K562 (cell line): ENCODE data around the gene ACOT7. TPM values are rescaled to one million over a fixed set of nuclear protein-coding genes. Genes with fewer than 3 reads are reported as not detected.

Source experiments
- BACH1 ChIP-seq: fragments of 200-800 bp; sonication (Bioruptor generic); IDR thresholded peaks from 2 replicates; pipeline ENCODE4 v1.6.1; 2016; ENCODE audit warnings: missing genetic modification characterization, missing compliant biosample characterization
- BMI1 ChIP-seq: fragments of 150-350 bp; IDR thresholded peaks from 2 replicates; pipeline ENCODE4 v1.6.1; 2014; ENCODE audit warnings: low read length
- CC2D1A ChIP-seq: fragments of 450-650 bp; IDR thresholded peaks from 2 replicates; pipeline ENCODE4 v1.6.1; 2017; ENCODE audit warnings: mild to moderate bottlenecking
- CCAR2 ChIP-seq: fragments of 200-400 bp; formaldehyde crosslinking; IDR thresholded peaks from 2 replicates; pipeline ENCODE4 v1.6.1; 2017; ENCODE audit warnings: mild to moderate bottlenecking, low read depth, low read length
- CHD2 ChIP-seq: IDR thresholded peaks from 2 replicates; pipeline ENCODE4 v1.6.1; 2011; ENCODE audit warnings: low read depth, low read length
- CREB1 ChIP-seq, 2 experiments: sonication (generic) in 1 of 2; formaldehyde crosslinking in 1 of 2; IDR thresholded peaks; 2 replicates each; pipeline versions ENCODE4 v1.6.1 to v1.8.0; 2012 to 2022; ENCODE audit warnings: inconsistent platforms in 1 of 2, mild to moderate bottlenecking in 1 of 2, missing genetic modification reagents in 1 of 2, moderate library complexity in 1 of 2
- ZBTB17 ChIP-seq: fragments of 450-650 bp; formaldehyde crosslinking; IDR thresholded peaks from 2 replicates; pipeline ENCODE4 v1.4.0; 2020; ENCODE audit warnings: mild to moderate bottlenecking
- ZNF133 ChIP-seq: fragments of 250-450 bp; sonication (Bioruptor Pico); IDR thresholded peaks from 2 replicates; pipeline ENCODE4 v1.4.0; 2020; ENCODE audit warnings: mild to moderate bottlenecking
- ZNF197 ChIP-seq: fragments of 200-800 bp; sonication (Bioruptor generic); IDR thresholded peaks from 2 replicates; pipeline ENCODE4 v1.6.1; 2016; ENCODE audit warnings: low read depth, missing genetic modification characterization, missing compliant biosample characterization
- ZNF217 ChIP-seq: sonication (generic); formaldehyde crosslinking; IDR thresholded peaks from 2 replicates; pipeline ENCODE4 v1.8.0; 2022; ENCODE audit warnings: mild to moderate bottlenecking, missing genetic modification reagents
- ZNF551 ChIP-seq: fragments of 250-450 bp; sonication (Bioruptor Pico); IDR thresholded peaks from 2 replicates; pipeline ENCODE4 v1.5.0; 2021; ENCODE audit warnings: mild to moderate bottlenecking, moderate library complexity
- ZNF79 ChIP-seq: fragments of 250-450 bp; sonication (Bioruptor Pico); IDR thresholded peaks from 2 replicates; pipeline ENCODE4 v1.4.0; 2020; ENCODE audit warnings: low read depth, mild to moderate bottlenecking, moderate library complexity
- polyA plus RNA-seq, 8 experiments: library from polyadenylated mRNA; depleted of rRNA in 4 of 8; stranded (reverse) in 5 of 8; unstranded in 3 of 8; fragments of >200 nt; fragmentation: Nextera tagmentation in 2 of 8; fragmentation: Illumina TruSeq in 1 of 8; extraction: Ambion mirVana in 2 of 8; extraction: Trizol in 1 of 8; gene quantifications; 2 replicates each; pipeline versions ENCODE4 v1.2.1 to v1.2.3, GENCODE V29; 2011 to 2014; ENCODE audit warnings: inconsistent platforms in 1 of 8, missing spikeins in 1 of 8
- total RNA-seq, 7 experiments: library from RNA; depleted of rRNA in 6 of 7; stranded (reverse); fragments of >200 nt in 6 of 7; fragmentation: Illumina TruSeq in 2 of 7; extraction: Trizol in 2 of 7; gene quantifications; 2 replicates each; pipeline versions ENCODE4 v1.2.1 to v1.2.3, GENCODE V29; 2011 to 2021; ENCODE audit warnings: low replicate concordance in 1 of 7
- TF ChIP-seq, protein P1 (sequence below): sonication (generic); formaldehyde crosslinking; IDR thresholded peaks from 2 replicates; pipeline ENCODE4 v1.4.0; 2020; ENCODE audit warnings: mild to moderate bottlenecking, missing genetic modification reagents
- TF ChIP-seq, protein P2 (sequence below): fragments of 450-650 bp; IDR thresholded peaks from 2 replicates; pipeline ENCODE4 v1.7.0; 2016; ENCODE audit warnings: borderline replicate concordance
- TF ChIP-seq, protein P3 (sequence below): sonication (generic); formaldehyde crosslinking; IDR thresholded peaks from 2 replicates; pipeline ENCODE4 v1.8.0; 2022; ENCODE audit warnings: missing genetic modification reagents, mild to moderate bottlenecking, moderate library complexity, borderline replicate concordance
- TF ChIP-seq, protein P4 (sequence below): fragments of 250-450 bp; sonication (Bioruptor Pico); IDR thresholded peaks from 2 replicates; pipeline ENCODE4 v1.9.0; 2021; ENCODE audit warnings: mild to moderate bottlenecking, inconsistent platforms
- TF ChIP-seq, protein P5 (sequence below): sonication (generic); formaldehyde crosslinking; IDR thresholded peaks from 2 replicates; pipeline ENCODE4 v1.8.0; 2022; ENCODE audit warnings: missing genetic modification reagents, mild to moderate bottlenecking, borderline replicate concordance
- TF ChIP-seq, protein P6 (sequence below): fragments of 250-450 bp; sonication (Bioruptor Pico); IDR thresholded peaks from 2 replicates; pipeline ENCODE4 v1.4.0; 2020

The ACOT7 gene
- total and polyA plus RNA-seq, 9 of the 15 experiments (the other 6 are each of a cell fraction or from before 2014, with no cell fraction given): 7.0 to 92.6 (median 37.2) TPM

DNA sequence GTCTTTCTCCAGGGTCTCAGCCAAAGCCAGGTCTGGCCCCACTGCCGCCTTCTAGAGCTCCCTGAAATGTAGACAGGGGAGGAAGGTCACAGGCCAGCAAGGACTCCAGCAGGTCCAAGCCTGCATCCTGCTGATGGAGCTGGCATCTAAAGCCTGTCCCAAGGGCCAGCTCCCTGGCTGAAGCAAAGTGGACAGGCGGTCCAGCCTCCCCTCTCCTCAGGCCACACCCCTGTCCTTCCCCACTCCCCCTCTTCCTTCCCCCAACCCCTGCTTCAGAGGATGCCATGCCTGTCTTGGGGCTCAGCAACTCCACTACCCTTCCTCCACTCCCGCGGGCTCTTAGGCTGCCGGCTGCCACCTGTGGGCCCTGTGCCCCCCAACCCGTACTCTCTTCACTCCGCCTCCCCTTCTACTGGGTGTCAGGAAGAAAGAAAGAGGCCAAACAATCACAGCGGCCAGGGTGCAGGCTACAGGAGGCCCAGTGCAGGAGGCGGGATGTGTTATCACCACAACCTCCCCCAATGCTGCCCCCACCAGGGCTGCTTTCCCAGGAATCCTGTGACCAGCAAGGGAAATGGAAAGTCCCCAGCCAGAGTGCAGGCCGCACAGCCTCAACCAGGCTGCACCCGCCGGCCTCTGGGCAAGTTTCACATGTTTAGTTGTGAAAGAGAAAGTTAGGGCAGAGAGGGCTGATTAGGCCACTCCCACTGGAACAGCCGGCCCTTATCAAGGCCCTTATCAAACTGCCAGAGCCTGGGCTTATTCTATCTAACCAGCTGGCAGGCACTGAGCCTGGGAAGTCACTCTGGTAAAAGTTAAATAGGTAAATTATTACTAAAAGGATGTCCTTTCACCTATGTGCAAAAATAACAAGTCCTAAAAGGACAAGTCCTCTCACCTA lies 34.1 kb downstream of the ACOT7 start (continued):
- TF ChIP-seq, protein P1, sequence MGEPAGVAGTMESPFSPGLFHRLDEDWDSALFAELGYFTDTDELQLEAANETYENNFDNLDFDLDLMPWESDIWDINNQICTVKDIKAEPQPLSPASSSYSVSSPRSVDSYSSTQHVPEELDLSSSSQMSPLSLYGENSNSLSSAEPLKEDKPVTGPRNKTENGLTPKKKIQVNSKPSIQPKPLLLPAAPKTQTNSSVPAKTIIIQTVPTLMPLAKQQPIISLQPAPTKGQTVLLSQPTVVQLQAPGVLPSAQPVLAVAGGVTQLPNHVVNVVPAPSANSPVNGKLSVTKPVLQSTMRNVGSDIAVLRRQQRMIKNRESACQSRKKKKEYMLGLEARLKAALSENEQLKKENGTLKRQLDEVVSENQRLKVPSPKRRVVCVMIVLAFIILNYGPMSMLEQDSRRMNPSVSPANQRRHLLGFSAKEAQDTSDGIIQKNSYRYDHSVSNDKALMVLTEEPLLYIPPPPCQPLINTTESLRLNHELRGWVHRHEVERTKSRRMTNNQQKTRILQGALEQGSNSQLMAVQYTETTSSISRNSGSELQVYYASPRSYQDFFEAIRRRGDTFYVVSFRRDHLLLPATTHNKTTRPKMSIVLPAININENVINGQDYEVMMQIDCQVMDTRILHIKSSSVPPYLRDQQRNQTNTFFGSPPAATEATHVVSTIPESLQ (CRISPR knock-in tag): no peak
- TF ChIP-seq CHD2: no peak
- no peak for TF ChIP-seq ZNF133
- TF ChIP-seq, protein P2, sequence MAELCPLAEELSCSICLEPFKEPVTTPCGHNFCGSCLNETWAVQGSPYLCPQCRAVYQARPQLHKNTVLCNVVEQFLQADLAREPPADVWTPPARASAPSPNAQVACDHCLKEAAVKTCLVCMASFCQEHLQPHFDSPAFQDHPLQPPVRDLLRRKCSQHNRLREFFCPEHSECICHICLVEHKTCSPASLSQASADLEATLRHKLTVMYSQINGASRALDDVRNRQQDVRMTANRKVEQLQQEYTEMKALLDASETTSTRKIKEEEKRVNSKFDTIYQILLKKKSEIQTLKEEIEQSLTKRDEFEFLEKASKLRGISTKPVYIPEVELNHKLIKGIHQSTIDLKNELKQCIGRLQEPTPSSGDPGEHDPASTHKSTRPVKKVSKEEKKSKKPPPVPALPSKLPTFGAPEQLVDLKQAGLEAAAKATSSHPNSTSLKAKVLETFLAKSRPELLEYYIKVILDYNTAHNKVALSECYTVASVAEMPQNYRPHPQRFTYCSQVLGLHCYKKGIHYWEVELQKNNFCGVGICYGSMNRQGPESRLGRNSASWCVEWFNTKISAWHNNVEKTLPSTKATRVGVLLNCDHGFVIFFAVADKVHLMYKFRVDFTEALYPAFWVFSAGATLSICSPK: no peak
- TF ChIP-seq ZNF197 (CRISPR knock-in tag): 0 out of 2 replicates have a peak, but pooled peaks have one; percentile 60
- TF ChIP-seq, protein P3, sequence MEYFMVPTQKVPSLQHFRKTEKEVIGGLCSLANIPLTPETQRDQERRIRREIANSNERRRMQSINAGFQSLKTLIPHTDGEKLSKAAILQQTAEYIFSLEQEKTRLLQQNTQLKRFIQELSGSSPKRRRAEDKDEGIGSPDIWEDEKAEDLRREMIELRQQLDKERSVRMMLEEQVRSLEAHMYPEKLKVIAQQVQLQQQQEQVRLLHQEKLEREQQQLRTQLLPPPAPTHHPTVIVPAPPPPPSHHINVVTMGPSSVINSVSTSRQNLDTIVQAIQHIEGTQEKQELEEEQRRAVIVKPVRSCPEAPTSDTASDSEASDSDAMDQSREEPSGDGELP: peak; percentile 89
- TF ChIP-seq ZBTB17 (CRISPR knock-in tag): 0 out of 2 replicates have a peak, but pooled peaks have one; percentile 64
- TF ChIP-seq, protein P4, sequence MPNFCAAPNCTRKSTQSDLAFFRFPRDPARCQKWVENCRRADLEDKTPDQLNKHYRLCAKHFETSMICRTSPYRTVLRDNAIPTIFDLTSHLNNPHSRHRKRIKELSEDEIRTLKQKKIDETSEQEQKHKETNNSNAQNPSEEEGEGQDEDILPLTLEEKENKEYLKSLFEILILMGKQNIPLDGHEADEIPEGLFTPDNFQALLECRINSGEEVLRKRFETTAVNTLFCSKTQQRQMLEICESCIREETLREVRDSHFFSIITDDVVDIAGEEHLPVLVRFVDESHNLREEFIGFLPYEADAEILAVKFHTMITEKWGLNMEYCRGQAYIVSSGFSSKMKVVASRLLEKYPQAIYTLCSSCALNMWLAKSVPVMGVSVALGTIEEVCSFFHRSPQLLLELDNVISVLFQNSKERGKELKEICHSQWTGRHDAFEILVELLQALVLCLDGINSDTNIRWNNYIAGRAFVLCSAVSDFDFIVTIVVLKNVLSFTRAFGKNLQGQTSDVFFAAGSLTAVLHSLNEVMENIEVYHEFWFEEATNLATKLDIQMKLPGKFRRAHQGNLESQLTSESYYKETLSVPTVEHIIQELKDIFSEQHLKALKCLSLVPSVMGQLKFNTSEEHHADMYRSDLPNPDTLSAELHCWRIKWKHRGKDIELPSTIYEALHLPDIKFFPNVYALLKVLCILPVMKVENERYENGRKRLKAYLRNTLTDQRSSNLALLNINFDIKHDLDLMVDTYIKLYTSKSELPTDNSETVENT (CRISPR knock-in tag): no peak
- TF ChIP-seq CCAR2: no peak
- no peak for TF ChIP-seq ZNF79 (CRISPR knock-in tag)
- no peak for TF ChIP-seq CC2D1A
- TF ChIP-seq BACH1: no peak; the same call in 1 of the 2 replicates
- TF ChIP-seq CREB1 (IDR thresholded peaks at IDR 0.05): no peak
- TF ChIP-seq CREB1 (CRISPR knock-in tag; IDR thresholded peaks at IDR 0.05): no peak
- TF ChIP-seq, protein P5, sequence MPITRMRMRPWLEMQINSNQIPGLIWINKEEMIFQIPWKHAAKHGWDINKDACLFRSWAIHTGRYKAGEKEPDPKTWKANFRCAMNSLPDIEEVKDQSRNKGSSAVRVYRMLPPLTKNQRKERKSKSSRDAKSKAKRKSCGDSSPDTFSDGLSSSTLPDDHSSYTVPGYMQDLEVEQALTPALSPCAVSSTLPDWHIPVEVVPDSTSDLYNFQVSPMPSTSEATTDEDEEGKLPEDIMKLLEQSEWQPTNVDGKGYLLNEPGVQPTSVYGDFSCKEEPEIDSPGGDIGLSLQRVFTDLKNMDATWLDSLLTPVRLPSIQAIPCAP (CRISPR knock-in tag): no peak
- TF ChIP-seq, protein P6, sequence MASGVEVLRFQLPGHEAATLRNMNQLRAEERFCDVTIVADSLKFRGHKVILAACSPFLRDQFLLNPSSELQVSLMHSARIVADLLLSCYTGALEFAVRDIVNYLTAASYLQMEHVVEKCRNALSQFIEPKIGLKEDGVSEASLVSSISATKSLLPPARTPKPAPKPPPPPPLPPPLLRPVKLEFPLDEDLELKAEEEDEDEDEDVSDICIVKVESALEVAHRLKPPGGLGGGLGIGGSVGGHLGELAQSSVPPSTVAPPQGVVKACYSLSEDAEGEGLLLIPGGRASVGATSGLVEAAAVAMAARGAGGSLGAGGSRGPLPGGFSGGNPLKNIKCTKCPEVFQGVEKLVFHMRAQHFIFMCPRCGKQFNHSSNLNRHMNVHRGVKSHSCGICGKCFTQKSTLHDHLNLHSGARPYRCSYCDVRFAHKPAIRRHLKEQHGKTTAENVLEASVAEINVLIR (CRISPR knock-in tag): no peak
- TF ChIP-seq BMI1: no peak
- no peak for TF ChIP-seq ZNF217
- TF ChIP-seq ZNF551 (CRISPR knock-in tag): no peak
